CD14-positive monocyte (primary cell): ENCODE data around the gene GULP1. TPM values are rescaled to one million over a fixed set of nuclear protein-coding genes. Genes with fewer than 3 reads are reported as not detected.
"Not testable (repeated sequence)": the region's sequence is repeated elsewhere in the genome, so short reads cannot be mapped to it uniquely, and the experiment has no call there.

Experiments used
- DNase-seq, 3 donors: peaks; one replicate each; pipeline ENCODE4 v3.0.0-alpha.2; 2011 to 2022
- H2AFZ ChIP-seq: 2 replicates; pipeline ENCODE4 v1.6.0; 2012; ENCODE audit warnings: mild to moderate bottlenecking, low read depth, low read length, inconsistent platforms; ENCODE audit not compliant: insufficient read depth, poor library complexity, severe bottlenecking
- H3K27ac ChIP-seq, 2 donors: 1 replicate in 1 of 2; 2 replicates in 1 of 2; pipeline ENCODE4 v1.5.1; 2012 to 2013; ENCODE audit warnings: low read length in 2 of 2, control low read depth in 1 of 2, inconsistent platforms in 1 of 2, low read depth in 1 of 2, mild to moderate bottlenecking in 1 of 2
- H3K27me3 ChIP-seq, 2 donors: one replicate each; pipeline versions ENCODE4 v1.6.0 to v1.6.1; 2011 to 2013; ENCODE audit warnings: low read length in 2 of 2; ENCODE audit not compliant: control insufficient read depth in 2 of 2, insufficient read depth in 2 of 2
- H3K36me3 ChIP-seq, 2 donors: replicated peaks in 1 of 2; 1 replicate in 1 of 2; 2 replicates in 1 of 2; pipeline versions ENCODE4 v1.5.1 to v1.6.1; 2012 to 2013; ENCODE audit warnings: low read length in 2 of 2, control low read depth in 1 of 2, inconsistent platforms in 1 of 2, mild to moderate bottlenecking in 1 of 2; ENCODE audit not compliant: insufficient read depth in 2 of 2, control insufficient read depth in 1 of 2
- H3K4me1 ChIP-seq, 2 donors: 1 replicate in 1 of 2; 2 replicates in 1 of 2; pipeline versions ENCODE4 v1.5.1 to v1.6.1; 2012 to 2013; ENCODE audit warnings: low read length in 2 of 2, control low read depth in 1 of 2, inconsistent platforms in 1 of 2, mild to moderate bottlenecking in 1 of 2, moderate library complexity in 1 of 2; ENCODE audit not compliant: insufficient read depth in 2 of 2, control insufficient read depth in 1 of 2
- H3K4me2 ChIP-seq: replicated peaks from 2 replicates; pipeline ENCODE3; 2012; ENCODE audit warnings: low read length, moderate library complexity, mild to moderate bottlenecking; ENCODE audit not compliant: poor library complexity, severe bottlenecking; ENCODE audit errors: extremely low read depth
- H3K4me3 ChIP-seq, 3 experiments: fragments of 200-600 bp in 1 of 3; sonication (generic) in 1 of 3; replicated peaks in 1 of 3; 1 replicate in 2 of 3; 2 replicates in 1 of 3; pipeline ENCODE4 v1.5.1; 2011 to 2013; ENCODE audit warnings: low read length in 3 of 3, mild to moderate bottlenecking in 3 of 3, control low read depth in 2 of 3, low read depth in 2 of 3, inconsistent platforms in 1 of 3, moderate library complexity in 1 of 3
- H3K79me2 ChIP-seq: 2 replicates; pipeline ENCODE4 v1.6.0; 2012; ENCODE audit warnings: mild to moderate bottlenecking, control low read depth, inconsistent platforms, low read length, moderate library complexity; ENCODE audit not compliant: insufficient read depth
- H3K9ac ChIP-seq: 2 replicates; pipeline ENCODE4 v1.6.0; 2017; ENCODE audit warnings: low read length, mild to moderate bottlenecking; ENCODE audit not compliant: insufficient read depth, poor library complexity, severe bottlenecking
- H3K9me3 ChIP-seq, 2 donors: replicated peaks in 1 of 2; 1 replicate in 1 of 2; 2 replicates in 1 of 2; pipeline versions ENCODE4 v1.5.1 to v1.6.1; 2012 to 2013; ENCODE audit warnings: low read length in 2 of 2, control low read depth in 1 of 2; ENCODE audit not compliant: control insufficient read depth in 1 of 2, insufficient read depth in 1 of 2
- H4K20me1 ChIP-seq: 2 replicates; pipeline ENCODE4 v1.6.0; 2012; ENCODE audit warnings: mild to moderate bottlenecking, low read length, control low read depth, moderate library complexity; ENCODE audit not compliant: insufficient read depth
- H3K27ac Mint-ChIP-seq, 7 donors: one replicate each; pipeline ENCODE4 v1.8.0; 2020; ENCODE audit warnings: mild to moderate bottlenecking in 7 of 7, mixed read lengths in 7 of 7, moderate library complexity in 6 of 7, inconsistent platforms in 2 of 7
- H3K27me3 Mint-ChIP-seq, 3 donors: one replicate each; pipeline ENCODE4 v1.8.0; 2021 to 2022; ENCODE audit warnings: low read depth in 3 of 3, mild to moderate bottlenecking in 3 of 3, mixed read lengths in 3 of 3, moderate library complexity in 3 of 3, inconsistent platforms in 1 of 3
- H3K36me3 Mint-ChIP-seq, 2 donors: one replicate each; pipeline ENCODE4 v1.8.0; 2020; ENCODE audit warnings: mixed read lengths in 2 of 2, inconsistent platforms in 1 of 2, mild to moderate bottlenecking in 1 of 2
- H3K4me1 Mint-ChIP-seq: one replicate; pipeline ENCODE4 v1.8.0; 2020; ENCODE audit warnings: mild to moderate bottlenecking, mixed read lengths
- H3K4me3 Mint-ChIP-seq, 2 donors: one replicate each; pipeline ENCODE4 v1.8.0; 2020; ENCODE audit warnings: mild to moderate bottlenecking in 2 of 2, mixed read lengths in 2 of 2, moderate library complexity in 1 of 2
- H3K9me3 Mint-ChIP-seq, 7 donors: one replicate each; pipeline ENCODE4 v1.8.0; 2020 to 2022; ENCODE audit warnings: mixed read lengths in 7 of 7, mild to moderate bottlenecking in 6 of 7, moderate library complexity in 6 of 7, inconsistent platforms in 2 of 7
- CTCF ChIP-seq: fragments of 200-600 bp; IDR thresholded peaks from one replicate; pipeline ENCODE4 v1.8.0; 2022; ENCODE audit warnings: antibody characterized with exemption, mild to moderate bottlenecking
- WGBS: methylation state at CpG from one replicate; pipeline ENCODE4 v1.1.5; 2013; ENCODE audit warnings: missing lambda C conversion rate; ENCODE audit not compliant: insufficient coverage; 5-methylcytosine and 5-hydroxymethylcytosine counted together
- intact Hi-C, 2 donors: fragments of 100-400 bp; cut with micrococcal nuclease; formaldehyde crosslinking; loops; one replicate each; pipeline versions ENCODE4 v1.15.0 to v1.15.1; 2023
- polyA plus RNA-seq, 3 donors: library from polyadenylated mRNA; depleted of rRNA in 1 of 3; unstranded in 2 of 3; stranded (reverse) in 1 of 3; fragments of 300-500 nt in 2 of 3; fragments of >200 nt in 1 of 3; fragmentation: Illumina TruSeq in 2 of 3; gene quantifications; 1 replicate in 2 of 3; 2 replicates in 1 of 3; pipeline ENCODE4 v1.2.3, GENCODE V29; 2012 to 2021

The GULP1 gene
- polyA plus RNA-seq, 3 donors, result not detected

- H3K4me3 Mint-ChIP-seq, result no peak overlapping the region
- H3K9me3 Mint-ChIP-seq, result peaks cover 7 to 34% (median 13%) of the 10 kb centered on the region in 7 donors
- no peak overlapping the region for H3K27ac Mint-ChIP-seq
- WGBS, result 100% methylated on average over 1 of the region's 1 CpG
- no peak for DNase-seq
- Histone ChIP-seq H3K36me3 (no peaks in the 10 kb centered on the region), H2AFZ (no peak overlapping the region), H3K4me3 (no peak overlapping the region), H3K27ac (no peak overlapping the region), H4K20me1 (no peaks in the 10 kb centered on the region), H3K79me2 (no peaks in the 10 kb centered on the region), H3K4me1 (no peaks in the 10 kb centered on the region), H3K4me2 (no peak overlapping the region), H3K9ac (no peak overlapping the region), H3K9me3 (peaks cover 7 to 31% of the 10 kb centered on the region in 2 donors), H3K27me3 (no peaks in the 10 kb centered on the region)
- no peaks in the 10 kb centered on the region for H3K36me3 Mint-ChIP-seq
- H3K27me3 Mint-ChIP-seq, result peaks cover 0 to 4% (median under 1%) of the 10 kb centered on the region in 3 donors
- TF ChIP-seq CTCF, result no peak
- H3K4me1 Mint-ChIP-seq, result no peaks in the 10 kb centered on the region
- intact Hi-C loops, result no loop called here
These were observed 265.4 kb downstream of the GULP1 start for GRCh38 chr2:188557081-188557480.

GRCh38 chr2:188559455-188559854, 267.8 kb downstream of the GULP1 start:
- intact Hi-C loops, H3K27me3 Mint-ChIP-seq, H3K27ac Mint-ChIP-seq, H3K36me3 Mint-ChIP-seq, H3K4me1 Mint-ChIP-seq, DNase-seq, H4K20me1 ChIP-seq, H2AFZ ChIP-seq, H3K36me3 ChIP-seq, H3K27me3 ChIP-seq, H3K27ac ChIP-seq, H3K9ac ChIP-seq, H3K4me3 ChIP-seq, H3K4me1 ChIP-seq, H3K4me3 Mint-ChIP-seq, H3K4me2 ChIP-seq, H3K79me2 ChIP-seq: not testable (repeated sequence)
- 100% methylated on average over 1 of the region's 2 CpGs for WGBS
- peaks cover 7 to 32% of the 10 kb centered on the region in 2 donors for H3K9me3 ChIP-seq
- peaks cover 7 to 34% (median 11%) of the 10 kb centered on the region in 7 donors for H3K9me3 Mint-ChIP-seq
